Loucy (cell line): ENCODE results near the gene PDE9A.

Experiments used
- H2AFZ ChIP-seq: fragments of 200-600 bp; sonication (generic); 2 replicates; pipeline ENCODE4 v1.6.0; 2016; ENCODE audit warnings: antibody characterized with exemption, mild to moderate bottlenecking, low read length, moderate library complexity
- H3F3A ChIP-seq: fragments of 200-600 bp; 2 replicates; pipeline ENCODE4 v1.6.0; 2016; ENCODE audit warnings: antibody characterized with exemption, low read depth, mild to moderate bottlenecking
- H3K27me3 ChIP-seq: fragments of 200-600 bp; sonication (generic); 2 replicates; pipeline ENCODE4 v1.6.1; 2014; ENCODE audit warnings: low read length, mild to moderate bottlenecking; ENCODE audit not compliant: insufficient read depth, poor library complexity, severe bottlenecking
- H3K36me3 ChIP-seq: fragments of 200-600 bp; sonication (generic); 2 replicates; pipeline ENCODE4 v1.6.1; 2016; ENCODE audit warnings: low read length; ENCODE audit not compliant: insufficient read depth
- H3K4me1 ChIP-seq: fragments of 200-600 bp; sonication (generic); 2 replicates; pipeline ENCODE4 v1.5.1; 2014; ENCODE audit warnings: low read length, mild to moderate bottlenecking; ENCODE audit not compliant: insufficient read depth, poor library complexity, severe bottlenecking
- H3K4me2 ChIP-seq: fragments of 200-600 bp; sonication (generic); 2 replicates; pipeline ENCODE4 v1.6.0; 2014; ENCODE audit warnings: antibody characterized with exemption, low read length, low read depth, mild to moderate bottlenecking; ENCODE audit not compliant: poor library complexity, severe bottlenecking
- H3K4me3 ChIP-seq: fragments of 200-600 bp; sonication (generic); 2 replicates; pipeline ENCODE4 v1.5.1; 2014; ENCODE audit warnings: low read length, mild to moderate bottlenecking, mixed read lengths; ENCODE audit not compliant: poor library complexity, severe bottlenecking
- H3K79me2 ChIP-seq: fragments of 200-600 bp; sonication (generic); 2 replicates; pipeline ENCODE4 v1.6.1; 2014; ENCODE audit warnings: low read length; ENCODE audit not compliant: insufficient read depth
- H3K9ac ChIP-seq: fragments of 200-600 bp; sonication (generic); 2 replicates; pipeline ENCODE4 v1.6.0; 2014; ENCODE audit warnings: mild to moderate bottlenecking, low read depth, low read length, moderate library complexity; ENCODE audit not compliant: poor library complexity, severe bottlenecking
- H3K9me2 ChIP-seq: fragments of 200-600 bp; sonication (generic); replicated peaks from 2 replicates; pipeline ENCODE4 v1.6.1; 2016; ENCODE audit warnings: low read depth, low read length, mixed read lengths
- H3K9me3 ChIP-seq: fragments of 200-600 bp; sonication (generic); 2 replicates; pipeline ENCODE4 v1.6.1; 2014; ENCODE audit warnings: mild to moderate bottlenecking, antibody characterized with exemption, low read length, low read depth; ENCODE audit not compliant: insufficient read depth
- H4K20me1 ChIP-seq: fragments of 200-600 bp; sonication (generic); 2 replicates; pipeline ENCODE4 v1.6.0; 2014; ENCODE audit warnings: antibody characterized with exemption, low read length, mild to moderate bottlenecking; ENCODE audit not compliant: insufficient read depth, poor library complexity, severe bottlenecking
- CTCF ChIP-seq: fragments of 200-600 bp; sonication (generic); conservative IDR thresholded peaks from 2 replicates; pipeline ENCODE4 v1.5.1; 2014; ENCODE audit warnings: mild to moderate bottlenecking, antibody characterized with exemption, low read length
- EZH2phosphoT487 ChIP-seq: fragments of 200-600 bp; IDR thresholded peaks from 2 replicates; pipeline ENCODE4 v1.6.1; 2018; ENCODE audit warnings: antibody characterized with exemption, mild to moderate bottlenecking, moderate library complexity, borderline replicate concordance

Gene PDE9A

DNA sequence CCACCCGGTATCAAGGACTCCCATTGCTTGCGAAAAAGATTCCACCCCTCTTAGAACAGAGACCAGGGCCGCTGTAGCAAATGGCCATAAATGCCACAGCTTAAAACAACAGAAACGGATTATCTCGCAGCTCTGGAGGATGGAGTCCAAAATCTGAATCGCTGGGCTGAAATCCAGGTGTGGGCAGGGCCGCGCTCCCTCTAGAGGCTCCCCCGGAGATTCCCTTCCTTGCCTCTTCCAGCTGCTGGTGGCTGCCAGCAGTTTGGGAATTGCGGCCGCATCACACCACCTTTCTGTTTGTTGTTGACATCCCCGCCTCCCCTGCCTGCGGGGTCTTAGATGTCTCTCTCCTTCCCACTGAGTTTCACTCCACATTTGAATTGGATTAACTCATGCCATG lies 15.6 kb downstream of the PDE9A start:
- H3K9me3 ChIP-seq, result no peaks in the 10 kb centered on the region
- no peak overlapping the region for H2AFZ ChIP-seq
- no peak overlapping the region for H3K4me2 ChIP-seq
- no peaks in the 10 kb centered on the region for H3F3A ChIP-seq
- no peaks in the 10 kb centered on the region for H3K27me3 ChIP-seq
- H3K36me3 ChIP-seq, result no peaks in the 10 kb centered on the region
- TF ChIP-seq EZH2phosphoT487 (no peak), CTCF (no peak)
- no peaks in the 10 kb centered on the region for H3K79me2 ChIP-seq
- H3K9ac ChIP-seq, result no peak overlapping the region
- no peak overlapping the region for H3K4me3 ChIP-seq
- H3K4me1 ChIP-seq, result peaks cover 37% of the 10 kb centered on the region
- H4K20me1 ChIP-seq, result no peaks in the 10 kb centered on the region
- H3K9me2 ChIP-seq, result no peaks in the 10 kb centered on the region

GRCh38 chr21:42670058-42670880 lies 16.8 kb downstream of the PDE9A start:
- TF ChIP-seq CTCF (no peak), EZH2phosphoT487 (no peak)
- Histone ChIP-seq H2AFZ (no peak overlapping the region), H3K9me3 (no peaks in the 10 kb centered on the region), H3K27me3 (no peaks in the 10 kb centered on the region), H3K9me2 (no peaks in the 10 kb centered on the region), H3K4me3 (no peak overlapping the region), H3K36me3 (no peaks in the 10 kb centered on the region), H3F3A (no peaks in the 10 kb centered on the region), H3K9ac (no peak overlapping the region), H3K4me1 (peaks cover 31% of the 10 kb centered on the region), H3K79me2 (no peaks in the 10 kb centered on the region), H4K20me1 (no peaks in the 10 kb centered on the region), H3K4me2 (peak overlapping the region; percentile 37)

GRCh38 chr21:42670884-42671283 lies 17.5 kb downstream of the PDE9A start:
- H3K9me2 ChIP-seq, result no peaks in the 10 kb centered on the region
- no peaks in the 10 kb centered on the region for H3K27me3 ChIP-seq
- no peak overlapping the region for H3K9ac ChIP-seq
- H3K36me3 ChIP-seq, result no peaks in the 10 kb centered on the region
- H3K4me3 ChIP-seq, result peak overlapping the region; percentile 9
- H3K9me3 ChIP-seq, result no peaks in the 10 kb centered on the region
- peak overlapping the region; percentile 37 for H3K4me2 ChIP-seq
- TF ChIP-seq CTCF, result no peak
- TF ChIP-seq EZH2phosphoT487, result no peak
- H3K79me2 ChIP-seq, result no peaks in the 10 kb centered on the region
- H4K20me1 ChIP-seq, result no peaks in the 10 kb centered on the region
- H2AFZ ChIP-seq, result no peak overlapping the region
- H3K4me1 ChIP-seq, result peaks cover 29% of the 10 kb centered on the region
- no peaks in the 10 kb centered on the region for H3F3A ChIP-seq
